HepG2 (cell line): ENCODE measurements around the gene TAS1R1. TPM values are rescaled to one million over a fixed set of nuclear protein-coding genes. Genes with fewer than 3 reads are reported as not detected.
A peak's percentile ranks its signal among the peaks of the same experiment; 100 is the strongest.

Source experiments
- CBX5 ChIP-seq: sonication (generic); formaldehyde crosslinking; IDR thresholded peaks from 2 replicates; pipeline ENCODE4 v1.4.0; 2020; ENCODE audit warnings: missing genetic modification reagents, borderline replicate concordance
- CHD2 ChIP-seq: IDR thresholded peaks from 2 replicates; pipeline ENCODE4 v1.6.1; 2011; ENCODE audit warnings: low read depth, low read length, improper control_type of control experiment
- HMGXB4 ChIP-seq, 2 experiments: sonication (generic) in 1 of 2; formaldehyde crosslinking in 1 of 2; IDR thresholded peaks; 2 replicates each; pipeline versions ENCODE4 v1.4.0 to v1.6.1; 2018 to 2020; ENCODE audit warnings: missing genetic modification reagents in 2 of 2, borderline replicate concordance in 1 of 2, low read depth in 1 of 2, mild to moderate bottlenecking in 1 of 2, missing biosample characterization in 1 of 2
- HNRNPL ChIP-seq: fragments of 200-400 bp; formaldehyde crosslinking; IDR thresholded peaks from 2 replicates; pipeline ENCODE4 v1.6.1; 2017; ENCODE audit warnings: mild to moderate bottlenecking, low read depth, low read length
- KLF13 ChIP-seq: sonication (generic); formaldehyde crosslinking; IDR thresholded peaks from 2 replicates; pipeline ENCODE4 v1.4.0; 2020; ENCODE audit warnings: mild to moderate bottlenecking, missing genetic modification reagents
- LRRFIP1 ChIP-seq: sonication (generic); formaldehyde crosslinking; conservative IDR thresholded peaks from 2 replicates; pipeline ENCODE4 v1.4.0; 2020; ENCODE audit warnings: missing genetic modification reagents
- MED1 ChIP-seq: sonication (generic); formaldehyde crosslinking; IDR thresholded peaks from 2 replicates; pipeline ENCODE4 v1.4.0; 2020; ENCODE audit warnings: missing genetic modification reagents
- NBN ChIP-seq: fragments of 450-650 bp; conservative IDR thresholded peaks from 2 replicates; pipeline ENCODE4 v1.6.1; 2017
- PRDM10 ChIP-seq: sonication (generic); formaldehyde crosslinking; IDR thresholded peaks from 2 replicates; pipeline ENCODE4 v1.4.0; 2020; ENCODE audit warnings: low read depth, missing genetic modification reagents
- PRPF4 ChIP-seq: fragments of 200-400 bp; formaldehyde crosslinking; IDR thresholded peaks from 2 replicates; pipeline ENCODE4 v1.6.1; 2016; ENCODE audit warnings: low read length, low read depth; ENCODE audit not compliant: poor library complexity, severe bottlenecking
- TRAFD1 ChIP-seq: sonication (generic); formaldehyde crosslinking; IDR thresholded peaks from 2 replicates; pipeline ENCODE4 v1.5.1; 2020; ENCODE audit warnings: missing genetic modification reagents, mild to moderate bottlenecking, borderline replicate concordance
- ZBTB42 ChIP-seq: sonication (generic); formaldehyde crosslinking; IDR thresholded peaks from 2 replicates; pipeline ENCODE4 v1.5.0; 2020; ENCODE audit warnings: mild to moderate bottlenecking, missing genetic modification reagents
- ZFP90 ChIP-seq: sonication (generic); formaldehyde crosslinking; IDR thresholded peaks from 2 replicates; pipeline ENCODE4 v1.8.0; 2022; ENCODE audit warnings: missing genetic modification reagents, mild to moderate bottlenecking, inconsistent platforms, borderline replicate concordance
- ZNF260 ChIP-seq: sonication (generic); formaldehyde crosslinking; IDR thresholded peaks from 2 replicates; pipeline ENCODE4 v1.4.0; 2020; ENCODE audit warnings: missing genetic modification reagents, low read depth, mild to moderate bottlenecking, borderline replicate concordance
- polyA plus RNA-seq, 8 experiments: library from polyadenylated mRNA; depleted of rRNA in 3 of 8; stranded (reverse) in 7 of 8; unstranded in 1 of 8; fragments of >200 nt; fragmentation: Illumina TruSeq in 4 of 8; extraction: Trizol in 4 of 8; gene quantifications; 2 replicates each; pipeline versions ENCODE4 v1.2.1 to v1.2.3, GENCODE V29; 2011 to 2016; ENCODE audit warnings: low read depth in 4 of 8, missing spikeins in 1 of 8, mixed read lengths in 1 of 8; ENCODE audit not compliant: insufficient read depth in 1 of 8
- total RNA-seq, 5 experiments: library from RNA; depleted of rRNA; stranded (reverse); fragments of >200 nt; fragmentation: Illumina TruSeq; extraction: Trizol; gene quantifications; 2 replicates each; pipeline ENCODE4 v1.2.3, GENCODE V29; 2016; ENCODE audit warnings: low read depth in 1 of 5

TAS1R1 gene
- total and polyA plus RNA-seq, 2 of the 13 experiments (the other 11 are each of a cell fraction or from before 2014, with no cell fraction given), result 1.4 to 1.6 TPM

GRCh38 chr1:6613361-6614018, 58.4 kb downstream of the TAS1R1 start, which contains the start of gene PHF13 (continued):
- TF ChIP-seq PRPF4 (peak; percentile 88), ZNF260 (no peak), NBN (no peak), HNRNPL (no peak), CHD2 (peak; percentile 73), HMGXB4 (CRISPR knock-in tag; IDR thresholded peaks at IDR 0.05; ENCODE audit: borderline replicate concordance in 1 of 2, low read depth in 1 of 2) (peak in 1 of 2 experiments; percentile 55; a peak in 1 of 4 replicates), ZFP90 (CRISPR knock-in tag) (no peak), PRDM10 (peak; percentile 66; the same call in 1 of the 2 replicates), TRAFD1 (CRISPR knock-in tag) (no peak), CBX5 (CRISPR knock-in tag) (peak; percentile 37; the same call in 1 of the 2 replicates), ZBTB42 (CRISPR knock-in tag) (no peak), KLF13 (no peak), MED1 (CRISPR knock-in tag) (peak; percentile 52; the same call in 1 of the 2 replicates), LRRFIP1 (CRISPR knock-in tag) (no peak)
